NOMO-1 treated with DMSO at 0.1 percent for 48 hours (cell line): ENCODE data around the gene LRFN4.

ENCODE experiments used
- DNase-seq: peaks from one replicate; lab custom pipeline; 2025; ENCODE audit not compliant: unreplicated experiment; lab: John Stamatoyannopoulos, UW

LRFN4 gene

DNA sequence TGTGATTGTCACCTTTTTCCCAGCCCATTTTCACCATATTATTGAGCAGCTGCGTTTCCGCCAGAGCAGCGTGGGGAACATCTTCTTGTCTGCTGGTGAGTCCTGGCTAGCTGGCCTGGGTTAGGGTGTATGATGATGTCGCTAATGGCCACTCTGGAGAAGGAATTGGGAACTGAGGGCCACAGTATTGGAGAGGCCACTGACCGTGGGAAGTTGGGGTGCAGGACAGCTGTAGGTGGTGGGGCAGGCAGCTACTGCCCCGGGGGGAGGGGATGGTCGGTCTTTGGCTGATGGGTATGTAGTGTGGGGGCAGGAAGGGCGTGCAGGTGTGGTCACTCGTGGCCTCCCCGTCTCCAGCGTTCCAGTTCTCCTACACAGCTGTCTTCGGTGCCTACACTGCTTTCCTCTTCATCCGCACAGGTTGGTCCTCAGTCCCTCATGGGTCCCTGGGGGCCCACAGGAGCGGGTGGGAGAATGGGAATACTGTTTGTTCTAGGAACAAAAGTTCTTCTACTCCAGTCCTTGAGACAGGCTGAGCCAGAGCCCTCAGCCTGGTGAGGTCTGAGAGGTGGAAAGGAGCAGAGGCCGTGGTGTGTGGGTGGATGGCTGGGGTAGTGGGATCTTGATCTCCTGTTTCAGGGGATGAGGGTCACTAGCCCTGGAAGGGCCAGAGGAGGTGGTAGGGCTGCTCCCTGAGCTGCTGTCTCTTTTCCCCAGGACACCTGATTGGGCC lies 11.6 kb upstream of the LRFN4 start:
- DNase-seq: no peak

DNA sequence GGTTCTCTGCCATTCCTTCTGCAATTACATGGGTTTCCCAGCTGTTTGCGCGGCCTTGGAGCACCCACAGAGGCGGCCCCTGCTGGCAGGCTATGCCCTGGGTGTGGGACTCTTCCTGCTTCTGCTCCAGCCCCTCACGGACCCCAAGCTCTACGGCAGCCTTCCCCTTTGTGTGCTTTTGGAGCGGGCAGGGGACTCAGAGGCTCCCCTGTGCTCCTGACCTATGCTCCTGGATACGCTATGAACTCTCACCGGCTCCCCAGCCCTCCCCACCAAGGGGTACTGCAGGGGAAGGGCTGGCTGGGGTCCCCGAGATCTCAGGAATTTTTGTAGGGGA lies 11.0 kb upstream of the LRFN4 start:
- DNase-seq: no peak

DNA sequence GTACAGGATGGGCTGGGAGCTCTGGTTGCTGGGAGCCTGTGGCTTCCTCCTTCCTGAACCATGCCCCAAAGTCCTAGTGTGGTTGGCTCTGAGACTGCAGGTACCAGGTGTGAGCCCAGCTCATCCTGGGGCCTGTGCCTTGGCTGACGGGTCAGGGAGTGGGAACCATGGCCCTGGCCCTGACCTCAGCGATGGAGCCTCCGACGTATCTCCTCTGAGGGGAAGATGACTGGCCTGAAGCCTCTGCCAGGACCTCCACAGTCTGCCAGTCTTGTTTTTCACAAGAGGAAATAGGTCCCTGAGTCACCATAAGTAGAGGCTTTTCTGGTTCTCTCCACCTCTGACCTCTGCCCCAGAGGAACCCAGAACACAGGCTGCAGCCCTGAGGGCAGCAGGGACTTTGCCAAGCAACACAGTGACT lies 10.2 kb upstream of the LRFN4 start:
- no peak for DNase-seq

DNA sequence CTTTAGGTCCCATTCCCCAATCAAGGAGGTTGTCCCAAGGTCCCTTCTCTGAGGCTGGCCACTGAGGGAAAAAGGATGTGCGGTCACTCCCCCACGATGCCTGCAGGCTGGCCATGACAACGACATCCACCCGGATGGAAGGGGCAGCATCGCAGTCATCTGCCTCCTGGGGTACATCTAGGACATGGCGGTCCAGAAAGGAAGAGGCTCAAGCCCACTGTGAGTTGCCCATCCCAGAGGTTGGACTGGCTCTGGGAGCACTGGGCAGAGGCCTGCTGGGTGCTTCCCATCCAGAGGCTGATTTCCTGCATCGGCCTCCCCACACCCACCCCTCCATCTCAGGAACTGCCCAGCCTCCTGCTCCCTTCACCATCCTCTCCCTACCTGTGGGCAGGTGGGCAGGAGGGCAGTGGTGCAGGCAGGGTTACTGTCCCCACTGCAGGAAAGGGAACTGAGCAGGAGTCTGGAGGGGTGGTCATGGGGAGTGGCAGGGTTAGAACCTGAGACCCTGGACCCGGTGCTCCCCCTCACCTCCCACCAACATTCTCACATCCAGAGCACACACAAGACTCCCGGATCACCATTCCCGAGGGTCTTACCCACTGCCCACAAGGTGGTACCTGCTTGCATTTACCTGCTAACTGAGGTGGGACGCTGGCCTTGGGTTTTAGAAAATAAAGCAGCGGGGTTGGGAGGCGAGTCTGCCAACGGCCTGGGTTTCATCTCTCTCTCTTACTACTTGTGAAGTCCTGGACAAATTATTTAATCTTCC lies 9.2 kb upstream of the LRFN4 start:
- DNase-seq: no peak

DNA sequence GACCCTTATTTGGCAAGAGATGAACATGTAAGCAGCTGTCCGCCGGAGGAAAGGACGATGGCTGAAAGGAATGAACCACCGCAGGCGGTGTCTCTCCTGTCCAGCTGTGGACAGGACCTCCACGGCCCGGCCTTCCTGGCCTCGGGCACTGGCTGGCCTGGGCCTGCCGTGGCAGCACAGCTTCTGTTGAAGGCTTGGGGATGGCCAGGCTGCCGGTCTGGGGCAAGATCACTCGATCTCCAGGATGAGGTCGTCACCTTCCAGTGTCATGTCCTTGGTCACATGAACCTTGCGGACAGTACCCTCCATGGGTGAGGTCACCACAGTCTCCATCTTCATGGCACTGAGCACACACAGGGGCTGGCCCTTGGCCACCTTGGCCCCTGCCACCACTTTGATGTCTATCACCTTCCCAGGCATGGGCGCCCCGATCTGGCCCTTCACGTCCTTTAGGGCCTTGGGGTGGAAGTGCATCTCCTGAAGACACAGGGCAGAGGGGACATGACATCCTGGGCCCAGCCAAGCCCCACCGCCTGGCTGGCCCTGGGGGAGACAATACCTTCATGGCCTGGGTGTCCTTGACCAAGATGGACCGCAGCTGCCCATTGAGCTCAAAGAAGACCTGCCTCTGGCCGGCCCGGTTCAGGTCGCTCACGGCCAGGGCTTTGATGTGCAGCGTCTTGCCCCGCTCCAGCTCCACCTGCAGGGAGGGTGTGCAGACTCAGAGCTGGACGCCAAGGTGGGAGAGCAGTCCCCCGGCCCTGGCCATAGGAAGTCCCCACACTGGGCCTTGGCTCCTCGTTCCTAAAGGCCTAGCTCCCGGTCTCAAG lies 8.0 kb upstream of the LRFN4 start:
- DNase-seq: no peak

DNA sequence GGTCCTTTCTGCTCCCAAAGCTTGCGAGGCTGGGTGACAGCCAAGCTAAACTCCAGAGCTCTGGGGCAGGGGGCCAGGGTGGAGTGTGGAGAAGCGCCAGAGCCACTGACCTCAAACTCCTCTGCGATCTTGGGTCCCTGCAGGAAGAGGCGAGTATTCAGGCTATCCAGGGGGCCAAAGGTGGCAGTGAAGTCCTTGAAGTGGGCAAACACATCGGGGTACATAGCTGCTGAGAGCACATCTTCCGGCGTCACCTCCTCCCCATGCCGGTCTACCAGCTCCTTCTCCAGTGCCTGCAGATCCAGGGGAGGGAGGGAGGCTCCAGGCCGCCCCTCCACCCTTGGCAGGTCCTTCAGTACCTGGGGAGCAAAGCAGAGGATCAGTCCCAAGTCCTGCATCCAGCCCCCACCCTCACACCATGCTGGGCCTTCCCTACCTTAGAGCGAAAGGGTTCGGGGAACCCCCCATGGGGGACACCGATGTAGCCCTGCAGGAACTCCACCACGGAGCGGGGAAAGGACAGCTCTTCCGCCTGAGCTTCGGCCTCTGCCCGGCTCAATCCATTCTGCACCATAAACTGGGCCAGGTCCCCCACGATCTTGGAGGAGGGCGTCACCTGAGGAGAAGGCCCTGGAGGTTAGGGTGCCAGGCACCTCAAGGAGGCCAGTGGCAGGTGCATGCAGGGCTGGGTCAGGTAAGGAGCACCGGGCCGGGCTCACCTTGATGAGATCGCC lies 7.2 kb upstream of the LRFN4 start:
- DNase-seq: no peak

DNA sequence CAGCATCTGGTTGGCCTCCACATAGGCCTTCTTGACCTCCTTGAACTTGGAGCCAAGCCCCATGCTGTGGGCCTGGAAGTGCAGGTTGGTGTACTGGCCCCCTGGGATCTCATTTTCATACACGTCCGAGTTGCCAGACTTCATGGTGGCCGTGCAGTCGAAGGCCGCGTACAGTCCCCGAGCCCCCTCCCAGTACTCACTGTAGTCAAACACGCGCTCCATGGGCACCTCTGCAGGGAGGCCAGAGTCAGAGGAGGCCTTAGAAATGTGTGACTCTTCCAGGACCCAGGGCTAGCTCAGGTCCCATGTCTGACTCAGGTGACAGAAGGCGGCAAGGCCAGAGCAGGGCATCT lies 6.7 kb upstream of the LRFN4 start:
- no peak for DNase-seq

DNA sequence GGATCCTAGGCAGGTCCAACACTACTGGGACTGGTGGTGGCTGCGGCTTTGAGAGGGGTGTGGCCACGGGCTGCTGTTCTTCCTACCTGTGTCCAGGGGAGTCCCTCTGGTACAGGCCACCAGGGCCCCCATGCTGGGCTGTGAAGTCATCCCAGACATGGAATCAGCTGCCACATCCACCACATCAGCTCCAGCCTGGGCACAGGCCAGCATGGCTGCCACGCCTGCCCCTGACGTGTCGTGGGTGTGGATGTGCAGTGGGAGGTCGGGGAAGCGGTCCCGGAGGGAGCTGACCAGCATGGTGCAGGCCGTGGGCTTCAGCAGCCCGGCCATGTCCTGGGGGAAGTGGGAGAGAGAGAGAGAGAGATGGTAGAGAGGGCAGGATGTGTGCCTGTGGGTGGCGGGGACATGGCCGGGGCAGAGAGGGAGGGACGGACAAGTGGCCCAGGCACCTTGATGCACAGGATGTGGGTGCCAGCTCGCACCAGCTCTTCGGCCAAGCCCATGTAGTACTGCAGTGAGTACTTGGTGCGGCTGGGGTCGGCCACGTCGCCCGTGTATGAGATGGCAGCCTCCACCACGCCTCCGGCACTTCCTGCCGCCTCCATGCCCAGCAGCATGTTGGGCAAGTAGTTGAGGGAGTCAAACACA lies 6.2 kb upstream of the LRFN4 start:
- no peak for DNase-seq

DNA sequence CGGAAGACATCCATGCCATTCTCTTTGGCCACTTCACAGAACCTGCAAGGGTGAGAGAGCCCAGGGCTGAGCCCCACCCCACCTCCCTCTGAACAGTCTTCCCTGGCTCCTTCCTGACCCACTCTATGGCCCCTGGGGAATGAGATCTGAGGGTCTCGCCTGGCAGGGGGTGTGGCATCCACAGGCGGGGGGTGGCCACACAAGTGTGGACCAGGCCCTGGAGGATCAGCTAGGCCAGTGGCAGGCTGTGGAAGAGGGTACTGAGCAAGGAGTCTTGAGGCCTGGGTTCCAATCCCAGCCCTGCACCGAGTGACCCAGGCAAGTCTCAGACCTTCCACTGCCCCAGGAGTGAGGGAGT lies 5.6 kb upstream of the LRFN4 start:
- no peak for DNase-seq

DNA sequence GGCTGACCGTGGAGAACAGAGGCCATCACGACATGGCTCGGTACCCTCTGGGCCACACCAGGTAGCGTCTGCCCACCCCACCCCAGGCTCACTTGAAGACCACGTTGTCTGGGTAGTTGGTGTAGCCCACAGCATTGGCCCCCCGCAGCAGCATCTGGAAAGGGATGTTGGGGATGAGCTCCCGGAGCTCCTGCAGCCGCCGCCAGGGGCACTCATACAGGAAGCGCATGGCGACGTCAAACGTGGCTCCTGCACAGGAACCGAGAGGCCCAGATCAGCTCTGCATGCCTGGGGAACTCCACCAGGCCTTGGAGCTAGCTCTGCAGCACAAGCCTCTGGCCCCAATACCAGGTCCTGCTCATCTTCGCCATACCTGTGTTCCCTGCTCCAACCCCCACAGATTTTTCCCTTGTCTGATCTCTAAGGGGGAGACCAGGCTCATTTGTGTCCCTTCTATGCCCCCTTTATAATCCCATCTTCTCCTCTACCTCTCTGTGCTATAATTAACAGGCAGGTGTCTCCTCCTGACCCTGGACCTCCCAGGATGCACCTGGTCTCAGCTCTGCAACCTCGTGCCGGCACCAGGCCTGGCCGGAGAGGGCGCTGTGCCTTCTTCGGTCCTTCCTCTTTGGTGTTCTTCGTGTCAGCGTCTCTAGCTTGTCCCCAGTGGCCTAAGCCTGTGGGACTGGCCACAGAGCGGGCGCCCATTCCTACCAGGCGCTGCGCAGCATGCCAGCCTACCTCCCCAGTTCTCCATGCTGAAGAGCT lies 5.0 kb upstream of the LRFN4 start:
- DNase-seq: peak; percentile 7

DNA sequence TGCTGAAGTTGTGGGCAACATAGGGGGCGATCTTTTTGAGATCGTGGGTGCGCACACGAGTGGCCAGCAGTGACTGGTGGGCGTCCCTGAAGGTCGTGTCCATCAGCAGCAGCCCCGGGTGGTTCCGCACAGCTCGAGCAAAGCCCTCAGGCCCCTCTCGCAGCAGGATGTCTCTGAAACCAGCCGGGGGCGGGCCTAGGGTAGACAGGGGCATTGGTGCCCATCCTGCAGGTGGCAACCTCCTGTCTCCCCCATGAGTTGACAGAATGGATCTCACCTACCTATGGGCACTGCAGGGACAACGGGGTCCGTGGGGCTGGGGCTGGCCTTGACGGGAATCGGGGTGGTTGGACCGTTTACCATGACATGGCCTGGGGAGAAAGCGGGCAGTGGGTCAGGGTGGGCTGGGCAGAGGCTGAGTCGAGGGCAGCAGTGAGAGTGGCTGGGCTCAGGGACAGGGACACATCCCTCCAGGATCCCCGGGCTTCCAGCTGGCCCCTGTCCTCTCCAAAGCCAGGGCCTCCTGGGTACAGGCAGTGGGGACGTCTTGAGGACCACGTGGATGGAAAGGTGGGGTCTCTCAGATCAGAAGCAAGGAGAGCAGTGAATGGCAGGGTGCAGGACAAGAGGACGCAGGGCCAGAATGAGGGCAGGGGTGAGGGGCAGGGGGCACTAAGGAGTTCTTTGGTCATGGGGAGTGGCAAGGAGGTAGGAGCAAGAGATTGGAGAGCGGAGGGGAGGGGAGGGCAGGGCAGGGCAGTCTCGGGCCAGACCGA lies 4.2 kb upstream of the LRFN4 start:
- DNase-seq: no peak

DNA sequence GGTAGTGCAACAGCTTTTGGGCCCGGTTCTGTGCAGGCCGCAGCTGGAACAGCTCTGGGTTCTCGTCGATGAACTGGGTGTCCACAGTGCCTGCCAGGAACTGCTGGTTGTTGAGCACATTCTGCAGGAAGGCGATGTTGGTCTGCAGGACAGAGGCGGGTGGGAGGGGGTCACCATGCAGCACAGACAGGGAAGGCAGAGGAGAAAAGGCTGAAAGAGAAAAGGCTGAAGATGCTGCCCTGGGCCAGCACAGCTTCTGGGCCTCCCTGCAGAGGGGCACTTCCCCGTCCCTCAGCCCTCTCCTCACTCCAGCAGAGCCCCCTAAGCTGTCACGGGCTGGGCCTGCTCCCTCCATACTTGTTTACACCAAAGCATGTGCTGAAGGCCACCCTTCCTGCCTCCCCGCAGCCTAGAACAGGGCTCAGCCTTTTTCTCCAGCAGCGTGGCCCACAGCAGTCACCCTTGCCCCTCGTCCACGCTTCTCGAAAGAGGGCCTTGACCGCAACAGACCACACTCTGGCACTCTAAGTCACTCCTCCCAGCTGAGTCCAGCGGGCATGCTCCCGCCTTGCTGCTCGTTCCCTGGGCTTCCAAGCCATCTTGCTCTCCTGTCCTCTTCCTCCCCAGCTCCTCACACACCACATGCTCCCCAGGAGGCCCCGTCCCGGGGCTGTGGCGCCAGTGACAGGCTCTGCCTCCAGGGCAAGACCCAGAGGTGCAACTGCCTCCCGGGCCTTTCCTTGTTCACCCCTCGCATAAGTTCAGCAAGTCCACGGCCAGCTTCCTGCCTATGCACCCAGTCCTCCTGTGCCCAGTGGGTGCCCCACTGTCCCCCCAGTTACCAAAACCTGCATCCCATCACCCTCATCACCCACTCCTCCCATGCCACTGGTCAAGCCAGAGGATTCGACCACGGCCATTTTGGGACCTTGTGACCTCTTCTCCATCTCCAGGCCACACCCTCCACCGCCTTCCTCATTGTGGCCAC lies 3.3 kb upstream of the LRFN4 start:
- no peak for DNase-seq

DNA sequence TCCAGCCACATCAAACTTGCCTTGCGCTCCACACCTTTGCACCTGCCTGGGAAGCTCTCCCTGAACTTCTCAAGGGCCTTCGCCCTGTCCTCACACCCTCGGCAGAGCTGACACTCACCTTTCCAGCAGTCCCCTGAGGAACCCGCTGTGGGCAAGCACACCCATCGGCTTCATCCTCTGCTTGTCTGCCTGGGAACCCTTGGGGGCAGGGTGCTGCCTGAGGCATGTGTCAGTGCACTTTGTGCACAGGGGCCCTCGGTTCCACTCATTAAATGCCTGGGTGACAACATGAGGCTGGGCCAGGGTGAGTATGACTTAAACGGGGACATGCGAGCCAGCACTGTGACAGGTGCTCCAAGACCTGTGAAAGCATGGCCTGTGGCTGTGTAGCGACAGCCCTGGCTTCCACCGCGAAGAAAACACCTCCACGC lies 2.6 kb upstream of the LRFN4 start:
- no peak for DNase-seq

DNA sequence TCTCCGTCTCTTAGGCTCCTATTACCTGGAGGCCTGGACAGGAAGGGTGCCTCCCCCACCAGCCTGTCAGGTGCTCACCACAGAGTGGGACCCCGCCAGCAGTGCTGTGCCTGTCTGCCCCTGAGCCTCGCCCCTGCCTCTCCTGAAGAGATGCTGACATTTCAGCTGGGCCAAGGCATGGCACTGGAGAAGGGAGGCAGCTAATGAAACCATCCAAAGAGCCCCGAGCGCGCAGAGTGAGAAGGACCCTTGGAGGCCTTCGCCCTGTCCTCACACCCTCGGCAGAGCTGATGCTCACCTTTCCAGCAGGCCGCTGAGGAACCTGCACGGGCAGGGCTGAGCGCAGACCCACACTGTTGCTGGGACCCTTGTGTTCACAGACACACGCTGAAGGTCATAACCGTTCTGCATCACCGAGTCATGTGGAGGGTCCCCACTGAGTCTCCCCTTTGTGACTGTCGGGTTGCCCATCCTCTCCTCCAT lies 2.1 kb upstream of the LRFN4 start:
- no peak for DNase-seq

DNA sequence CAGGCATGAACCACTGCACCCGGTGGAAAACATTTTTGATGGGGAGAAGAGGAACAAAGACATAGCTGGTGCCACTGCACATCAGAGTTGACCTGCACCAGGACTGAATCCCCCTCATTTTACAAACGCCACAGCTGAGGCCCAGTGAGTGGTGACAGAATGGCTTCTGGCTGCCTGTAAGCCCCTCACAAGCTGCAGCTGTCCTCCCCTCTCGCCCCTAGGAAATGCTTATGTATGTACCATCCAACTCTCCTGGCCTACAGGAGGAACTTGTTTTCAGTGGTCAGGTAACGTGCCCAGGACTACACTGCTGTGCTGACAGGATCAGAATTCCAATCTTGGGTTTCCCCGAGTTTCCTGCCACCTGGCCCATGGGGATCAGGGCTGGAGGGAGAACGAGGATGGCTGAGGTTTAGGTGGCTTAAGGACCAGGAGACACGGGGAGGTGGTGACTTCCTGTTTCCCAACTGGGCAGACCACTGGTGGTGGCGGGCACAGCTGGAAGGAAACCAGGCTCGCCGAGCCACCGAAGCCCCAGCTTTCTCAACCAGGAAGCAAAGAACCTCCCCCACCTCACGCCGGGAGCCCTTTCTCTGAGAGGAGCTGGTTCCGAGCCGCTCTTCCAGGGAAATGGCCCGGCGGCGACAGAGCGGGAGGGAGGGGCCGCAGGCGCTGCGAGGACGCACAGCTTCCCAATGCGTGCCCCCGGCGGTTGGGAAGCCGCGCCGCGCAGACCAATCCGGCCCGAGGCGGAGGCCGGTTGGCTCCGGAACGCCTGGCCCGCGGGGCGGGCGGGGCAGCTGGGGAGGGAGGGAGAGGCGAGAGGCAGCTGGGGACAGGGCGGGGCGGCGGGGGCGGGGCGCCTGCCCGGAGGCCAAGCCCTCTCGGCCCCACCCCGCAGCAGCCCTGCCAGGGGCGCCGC lies 1.0 kb upstream of the LRFN4 start:
- peak; percentile 86 for DNase-seq

DNA sequence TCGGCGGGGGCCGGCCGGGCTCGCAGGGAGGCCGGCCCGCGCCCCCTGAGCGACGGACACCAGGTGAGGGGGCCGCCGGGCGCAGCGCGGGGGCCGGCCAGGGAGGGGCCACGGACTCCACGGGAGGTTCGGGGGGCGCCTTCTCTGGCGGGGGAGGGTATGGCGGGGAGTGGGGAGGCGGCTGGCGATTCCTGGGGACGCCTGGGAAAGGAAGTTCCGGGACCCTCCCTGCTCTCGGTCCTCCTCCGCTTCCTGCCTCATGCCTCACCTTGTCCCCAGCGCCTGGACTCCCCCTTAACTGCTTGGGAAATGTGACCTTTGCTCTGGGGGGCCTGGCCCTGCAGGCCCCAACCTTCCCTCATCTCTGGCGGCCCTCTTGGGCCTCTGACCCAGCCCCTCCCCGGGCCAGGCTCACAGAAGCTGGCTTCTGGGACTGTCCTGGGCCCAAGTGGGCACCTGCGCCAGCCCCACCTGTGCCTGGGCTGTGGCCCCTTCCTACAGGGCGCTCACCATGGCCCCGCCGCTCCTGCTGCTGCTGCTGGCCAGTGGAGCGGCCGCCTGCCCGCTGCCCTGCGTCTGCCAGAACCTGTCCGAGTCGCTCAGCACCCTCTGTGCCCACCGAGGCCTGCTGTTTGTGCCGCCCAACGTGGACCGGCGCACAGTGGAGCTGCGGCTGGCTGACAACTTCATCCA lies 516 bp downstream of the LRFN4 start:
- no peak for DNase-seq

DNA sequence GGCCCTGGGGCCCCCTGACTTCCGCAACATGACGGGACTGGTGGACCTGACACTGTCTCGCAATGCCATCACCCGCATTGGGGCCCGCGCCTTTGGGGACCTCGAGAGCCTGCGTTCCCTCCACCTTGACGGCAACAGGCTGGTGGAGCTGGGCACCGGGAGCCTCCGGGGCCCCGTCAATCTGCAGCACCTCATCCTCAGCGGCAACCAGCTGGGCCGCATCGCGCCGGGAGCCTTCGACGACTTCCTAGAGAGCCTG lies 992 bp downstream of the LRFN4 start:
- no peak for DNase-seq
